ENCODE data around the gene TARBP1. TPM values are rescaled to one million over a fixed set of nuclear protein-coding genes. Genes with fewer than 3 reads are reported as not detected.
"Not testable (repeated sequence)": the region's sequence is repeated elsewhere in the genome, so short reads cannot be mapped to it uniquely, and the experiment has no call there.

TARBP1 gene
- total RNA-seq, 1 experiment from 2014 or later = 28.7 TPM

DNA sequence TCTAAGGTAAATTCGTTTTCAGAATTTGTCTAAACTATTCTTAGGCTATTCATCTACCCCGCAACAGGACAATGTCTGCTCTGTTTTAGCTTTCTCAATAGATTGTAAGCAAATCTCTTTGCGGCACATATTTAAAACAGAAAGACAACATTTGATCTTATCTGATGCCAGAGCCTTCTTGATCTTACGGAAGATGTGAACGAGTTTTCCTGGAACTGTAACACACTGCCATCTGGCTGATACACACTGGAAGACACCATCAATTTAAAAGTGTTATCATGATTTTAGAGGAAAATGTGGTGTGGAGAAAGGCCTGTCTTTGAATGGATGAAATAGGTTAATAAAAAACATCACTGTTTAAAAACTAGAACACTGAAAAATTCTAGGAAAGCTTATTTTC, 69.7 kb downstream of the TARBP1 start:
- no peaks in the 10 kb centered on the region; the same call in 1 of the 2 replicates for H3K36me3 ChIP-seq (replicated peaks; ENCODE audit: control insufficient read depth, insufficient read depth, low read length)
- no peak for DNase-seq
- no peak overlapping the region for H3K4me3 ChIP-seq (ENCODE audit: insufficient read depth, low read depth, low read length)
- H3K27me3 ChIP-seq (ENCODE audit: control insufficient read depth, insufficient read depth, low read length) = no peaks in the 10 kb centered on the region

DNA sequence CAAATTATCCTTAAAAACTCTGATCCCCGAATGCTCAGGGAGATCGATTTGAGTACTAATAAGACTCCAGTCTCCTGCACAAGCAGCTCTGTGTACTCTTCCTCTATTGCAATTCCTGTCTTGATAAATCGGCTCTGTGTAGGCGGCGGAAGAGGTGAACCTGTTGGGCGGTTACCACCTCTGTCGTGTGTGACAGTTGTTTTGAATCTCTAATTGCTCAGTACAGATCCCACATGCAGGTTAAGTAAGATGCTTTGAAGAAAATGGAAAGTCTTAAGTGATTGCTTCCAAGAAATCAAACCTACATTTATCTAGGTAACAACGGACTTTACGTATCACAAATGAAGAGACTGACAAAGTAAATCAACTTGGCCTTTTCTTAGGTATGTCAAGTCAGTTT, 70.2 kb downstream of the TARBP1 start:
- H3K36me3 ChIP-seq (replicated peaks; ENCODE audit: control insufficient read depth, insufficient read depth, low read length) = no peaks in the 10 kb centered on the region; the same call in 1 of the 2 replicates
- no peak overlapping the region for H3K4me3 ChIP-seq (ENCODE audit: insufficient read depth, low read depth, low read length)
- DNase-seq = no peak
- H3K27me3 ChIP-seq (ENCODE audit: control insufficient read depth, insufficient read depth, low read length) = no peaks in the 10 kb centered on the region

DNA sequence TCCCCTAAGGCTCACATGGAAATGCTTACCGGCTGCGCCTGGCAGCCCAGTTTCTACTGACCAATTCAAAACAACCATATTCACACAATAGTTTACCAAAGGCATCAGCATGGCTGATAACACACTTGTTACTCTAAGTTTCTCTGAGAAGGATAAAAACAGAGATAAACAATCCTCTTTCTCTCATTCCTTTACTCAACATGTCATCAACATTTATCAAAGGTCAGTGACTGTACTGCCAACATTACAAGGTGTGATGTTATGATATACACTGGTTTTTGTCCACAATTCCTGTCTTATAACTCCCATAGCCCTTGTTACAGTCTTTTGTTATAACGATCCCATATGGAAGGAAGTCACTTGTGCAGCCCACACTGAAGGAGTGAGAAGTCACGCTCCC, 72.1 kb downstream of the TARBP1 start:
- DNase-seq = no peak
- Histone ChIP-seq H3K4me3 (ENCODE audit: insufficient read depth, low read depth, low read length) (no peak overlapping the region), H3K27me3 (ENCODE audit: control insufficient read depth, insufficient read depth, low read length) (no peaks in the 10 kb centered on the region), H3K36me3 (replicated peaks; ENCODE audit: control insufficient read depth, insufficient read depth, low read length) (no peaks in the 10 kb centered on the region; the same call in 1 of the 2 replicates)

DNA sequence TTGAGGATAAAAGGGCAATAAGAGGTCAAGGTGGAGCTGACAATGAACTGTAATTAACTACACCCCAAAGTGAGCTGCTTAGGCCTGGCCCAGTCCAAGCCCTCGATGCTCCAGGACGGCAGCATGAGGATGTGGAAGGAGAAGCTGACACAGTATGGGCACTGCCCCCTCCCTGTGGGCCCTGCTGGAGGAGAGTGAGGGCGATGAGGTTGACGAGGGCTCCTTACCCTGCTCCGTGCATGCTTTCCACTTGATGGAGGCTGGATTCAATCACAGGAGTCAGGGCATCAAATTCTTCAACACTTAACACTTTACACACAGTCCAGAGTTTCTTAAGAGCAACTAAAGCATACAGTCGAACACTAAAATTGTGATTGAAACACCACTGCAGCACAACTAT, 73.3 kb downstream of the TARBP1 start:
- Histone ChIP-seq H3K36me3 (replicated peaks; ENCODE audit: control insufficient read depth, insufficient read depth, low read length) (no peaks in the 10 kb centered on the region; the same call in 1 of the 2 replicates), H3K4me3 (ENCODE audit: insufficient read depth, low read depth, low read length) (no peak overlapping the region), H3K27me3 (ENCODE audit: control insufficient read depth, insufficient read depth, low read length) (no peaks in the 10 kb centered on the region)
- no peak for DNase-seq

DNA sequence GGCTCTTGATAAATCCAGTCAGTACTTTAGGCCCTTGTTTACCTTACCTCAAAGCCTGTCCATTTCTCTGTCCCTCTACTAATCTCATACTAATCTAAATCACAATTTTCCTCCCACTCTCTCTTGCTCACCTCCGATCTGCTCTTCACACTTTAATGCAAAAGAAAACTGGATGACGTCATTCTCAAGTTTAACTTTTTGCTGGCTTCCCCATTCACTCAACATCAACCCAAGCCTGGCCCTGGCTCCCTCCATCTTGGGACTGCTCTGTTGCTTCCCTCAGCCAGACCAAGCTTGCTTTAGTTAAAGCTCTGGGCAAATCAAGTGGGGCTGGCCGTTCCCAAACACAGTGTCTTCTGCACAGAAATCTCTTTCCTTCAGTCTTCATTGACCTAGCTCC, 76.0 kb downstream of the TARBP1 start:
- H3K27me3 ChIP-seq (ENCODE audit: control insufficient read depth, insufficient read depth, low read length) = no peaks in the 10 kb centered on the region
- no peaks in the 10 kb centered on the region; the same call in 1 of the 2 replicates for H3K36me3 ChIP-seq (replicated peaks; ENCODE audit: control insufficient read depth, insufficient read depth, low read length)
- no peak overlapping the region for H3K4me3 ChIP-seq (ENCODE audit: insufficient read depth, low read depth, low read length)
- no peak for DNase-seq

DNA sequence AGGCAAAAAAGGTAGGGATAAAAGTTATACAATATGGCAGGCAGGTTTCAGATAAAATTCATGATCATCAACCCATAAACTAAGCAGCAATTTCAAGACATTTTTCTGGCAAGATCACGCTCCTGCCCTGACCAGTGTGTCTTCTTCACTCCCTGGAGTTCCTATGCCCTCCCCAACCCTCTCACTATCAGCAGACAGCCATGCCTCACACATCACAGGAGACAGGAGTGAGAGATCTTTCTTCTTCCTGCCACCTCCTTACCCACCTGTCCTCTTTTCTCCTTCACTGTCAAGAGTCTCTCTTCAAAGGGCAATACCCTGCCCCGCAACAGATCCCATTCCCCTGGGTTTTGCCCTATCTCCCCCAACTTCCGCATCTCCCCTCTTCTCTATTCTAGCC, 77.3 kb downstream of the TARBP1 start:
- H3K36me3 ChIP-seq (replicated peaks; ENCODE audit: control insufficient read depth, insufficient read depth, low read length) = no peaks in the 10 kb centered on the region; the same call in 1 of the 2 replicates
- H3K27me3 ChIP-seq (ENCODE audit: control insufficient read depth, insufficient read depth, low read length) = no peaks in the 10 kb centered on the region
- H3K4me3 ChIP-seq (ENCODE audit: insufficient read depth, low read depth, low read length) = no peak overlapping the region
- DNase-seq = no peak

DNA sequence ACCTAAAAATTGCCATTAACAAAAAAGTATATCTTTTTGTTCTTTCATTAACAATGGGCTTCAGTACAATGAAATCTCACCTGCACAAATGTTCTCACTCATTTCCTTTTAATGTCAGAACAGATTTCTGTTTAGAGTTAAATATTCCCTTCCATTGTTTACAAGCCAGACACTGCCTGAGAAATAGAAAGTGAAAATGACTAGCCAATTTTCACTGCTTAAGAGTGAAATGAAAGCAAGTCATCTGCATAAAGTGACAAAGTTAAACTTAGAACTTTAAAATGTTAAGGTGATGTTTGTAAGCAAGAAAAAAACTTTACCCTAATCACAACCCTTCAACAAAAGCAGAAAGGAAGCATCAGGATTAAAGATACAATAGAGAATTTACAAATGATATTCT, 78.2 kb downstream of the TARBP1 start:
- no peaks in the 10 kb centered on the region; the same call in 1 of the 2 replicates for H3K36me3 ChIP-seq (replicated peaks; ENCODE audit: control insufficient read depth, insufficient read depth, low read length)
- no peak overlapping the region for H3K4me3 ChIP-seq (ENCODE audit: insufficient read depth, low read depth, low read length)
- no peak for DNase-seq
- H3K27me3 ChIP-seq (ENCODE audit: control insufficient read depth, insufficient read depth, low read length) = no peaks in the 10 kb centered on the region

DNA sequence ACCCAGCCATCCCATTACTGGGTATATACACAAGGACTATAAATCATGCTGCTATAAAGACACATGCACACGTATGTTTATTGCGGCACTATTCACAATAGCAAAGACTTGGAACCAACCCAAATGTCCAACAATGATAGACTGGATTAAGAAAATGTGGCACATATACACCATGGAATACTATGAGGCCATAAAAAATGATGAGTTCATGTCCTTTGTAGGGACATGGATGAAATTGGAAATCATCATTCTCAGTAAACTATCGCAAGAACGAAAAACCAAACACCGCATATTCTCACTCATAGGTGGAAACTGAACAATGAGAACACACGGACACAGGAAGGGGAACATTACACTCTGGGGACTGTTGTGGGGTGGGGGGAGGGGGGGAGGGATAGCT, 79.5 kb downstream of the TARBP1 start:
- not testable (repeated sequence) for H3K36me3 ChIP-seq (replicated peaks; ENCODE audit: control insufficient read depth, insufficient read depth, low read length); H3K4me3 ChIP-seq (ENCODE audit: insufficient read depth, low read depth, low read length); DNase-seq; H3K27me3 ChIP-seq (ENCODE audit: control insufficient read depth, insufficient read depth, low read length)

DNA sequence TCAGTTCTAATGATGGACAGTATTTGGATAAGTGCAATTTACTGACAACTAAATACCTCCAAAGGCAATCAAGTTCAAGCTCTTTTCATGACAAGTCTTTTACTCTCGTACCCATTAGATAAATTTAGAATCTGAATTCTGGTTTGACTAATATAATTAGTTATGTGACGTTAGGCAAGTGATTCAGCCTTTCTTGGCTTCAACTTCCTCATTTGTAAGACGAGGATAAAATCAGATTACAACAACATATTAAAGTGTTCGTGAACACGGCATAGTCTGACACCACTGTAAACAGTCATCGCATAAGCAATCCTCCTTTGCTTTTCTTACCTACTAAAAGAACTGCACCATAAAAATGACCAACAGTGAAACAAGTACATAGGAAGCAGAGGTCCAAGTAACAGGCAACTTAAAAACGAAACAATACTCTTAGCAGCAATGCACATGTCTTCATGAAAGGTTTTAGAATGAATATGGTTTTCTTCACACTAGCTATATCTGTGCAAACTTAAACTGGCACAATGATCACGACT, 80.1 kb downstream of the TARBP1 start:
- no peaks in the 10 kb centered on the region for H3K36me3 ChIP-seq (replicated peaks; ENCODE audit: control insufficient read depth, insufficient read depth, low read length)
- H3K4me3 ChIP-seq (ENCODE audit: insufficient read depth, low read depth, low read length) = no peak overlapping the region
- H3K27me3 ChIP-seq (ENCODE audit: control insufficient read depth, insufficient read depth, low read length) = no peaks in the 10 kb centered on the region
- DNase-seq = no peak

DNA sequence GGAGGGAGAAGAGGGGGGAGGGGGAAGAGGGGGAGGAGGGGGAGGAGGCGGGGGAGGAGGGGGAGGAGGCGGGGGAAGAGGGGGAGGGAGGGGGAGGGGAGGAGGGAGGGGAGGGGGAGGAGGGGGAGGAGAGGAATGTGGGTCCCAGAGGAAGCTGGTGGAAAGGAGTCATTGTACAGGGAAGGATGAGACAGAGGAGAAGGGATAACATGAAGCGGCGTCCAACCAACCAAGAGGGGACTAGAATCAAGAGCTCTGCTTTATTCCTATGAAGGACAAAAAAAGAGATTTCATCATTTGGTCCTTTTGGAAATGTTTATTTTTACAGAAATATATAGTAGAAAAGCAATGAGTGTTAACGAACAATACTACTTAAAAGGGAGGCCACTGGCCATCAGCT, 81.2 kb downstream of the TARBP1 start:
- Histone ChIP-seq H3K4me3 (ENCODE audit: insufficient read depth, low read depth, low read length) (no peak overlapping the region), H3K27me3 (ENCODE audit: control insufficient read depth, insufficient read depth, low read length) (no peaks in the 10 kb centered on the region), H3K36me3 (replicated peaks; ENCODE audit: control insufficient read depth, insufficient read depth, low read length) (peaks cover 4% of the 10 kb centered on the region)
- DNase-seq = no peak

DNA sequence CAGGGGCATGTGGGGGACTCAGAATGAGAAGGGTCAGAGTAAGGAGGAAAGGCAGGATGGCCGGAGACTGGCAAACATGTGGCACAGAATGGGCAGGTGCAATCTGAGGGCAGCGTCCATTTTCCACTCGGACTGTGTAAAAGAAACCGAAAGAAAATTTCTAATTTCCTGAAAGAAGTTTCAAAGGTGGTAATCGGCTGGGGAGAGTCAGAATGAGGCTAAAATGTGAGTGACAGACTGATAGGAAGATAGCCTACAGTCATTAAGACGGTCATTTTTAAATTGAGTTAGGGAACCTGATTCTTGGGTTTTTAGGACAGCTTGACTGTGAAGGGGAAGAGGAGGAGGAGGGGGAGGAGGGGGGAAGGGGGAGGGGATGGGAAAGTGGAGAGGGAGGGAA, 82.1 kb downstream of the TARBP1 start:
- peaks cover 4% of the 10 kb centered on the region for H3K36me3 ChIP-seq (replicated peaks; ENCODE audit: control insufficient read depth, insufficient read depth, low read length)
- DNase-seq = no peak

DNA sequence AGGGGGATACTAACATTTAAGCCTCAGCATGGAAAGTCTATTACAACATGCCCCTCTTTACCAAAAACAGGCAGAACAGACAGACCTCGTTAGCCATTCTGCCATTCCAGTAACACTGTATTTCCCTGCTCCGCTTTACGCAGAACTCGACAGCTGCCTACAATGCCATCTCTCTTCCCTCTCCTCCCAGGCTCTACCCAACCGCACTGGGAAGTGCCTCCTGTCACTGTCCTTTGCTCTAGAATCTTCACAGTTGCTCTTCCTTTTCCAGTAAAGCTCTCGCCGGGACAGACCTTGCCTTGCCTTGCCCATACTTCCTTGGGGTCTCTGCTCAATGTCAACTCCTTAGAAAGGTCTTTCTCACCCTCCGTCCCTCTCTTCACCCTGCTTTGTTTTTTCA, 82.9 kb downstream of the TARBP1 start:
- Histone ChIP-seq H3K27me3 (ENCODE audit: control insufficient read depth, insufficient read depth, low read length) (no peaks in the 10 kb centered on the region), H3K36me3 (replicated peaks; ENCODE audit: control insufficient read depth, insufficient read depth, low read length) (peaks cover 4% of the 10 kb centered on the region), H3K4me3 (ENCODE audit: insufficient read depth, low read depth, low read length) (no peak overlapping the region)
- no peak for DNase-seq

More for the DNA sequence above, 82.1 kb downstream of the TARBP1 start:
- Histone ChIP-seq H3K27me3 (ENCODE audit: control insufficient read depth, insufficient read depth, low read length) (no peaks in the 10 kb centered on the region), H3K4me3 (ENCODE audit: insufficient read depth, low read depth, low read length) (no peak overlapping the region)

DNA sequence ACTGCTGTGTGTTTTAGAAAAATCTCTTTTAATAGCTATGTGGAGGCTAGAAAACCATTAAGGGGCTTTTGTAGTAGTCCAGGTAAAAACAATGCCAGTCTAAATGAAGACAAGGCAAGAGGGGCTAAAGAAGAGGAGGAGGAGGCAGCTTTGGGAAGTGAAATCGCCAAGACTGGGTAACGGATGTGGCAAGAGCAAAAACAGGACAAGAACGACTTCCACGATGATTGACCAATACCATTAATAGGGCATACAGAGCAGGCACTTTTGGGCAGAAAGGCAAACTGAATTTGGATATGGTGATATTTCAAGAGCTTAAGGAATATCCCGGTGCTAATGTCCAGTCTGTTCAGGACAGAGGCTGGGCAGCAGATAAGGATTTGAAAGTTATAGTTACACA, 83.7 kb downstream of the TARBP1 start:
- DNase-seq = no peak
- no peak overlapping the region for H3K4me3 ChIP-seq (ENCODE audit: insufficient read depth, low read depth, low read length)
- no peaks in the 10 kb centered on the region for H3K27me3 ChIP-seq (ENCODE audit: control insufficient read depth, insufficient read depth, low read length)
- peaks cover 4% of the 10 kb centered on the region for H3K36me3 ChIP-seq (replicated peaks; ENCODE audit: control insufficient read depth, insufficient read depth, low read length)

DNA sequence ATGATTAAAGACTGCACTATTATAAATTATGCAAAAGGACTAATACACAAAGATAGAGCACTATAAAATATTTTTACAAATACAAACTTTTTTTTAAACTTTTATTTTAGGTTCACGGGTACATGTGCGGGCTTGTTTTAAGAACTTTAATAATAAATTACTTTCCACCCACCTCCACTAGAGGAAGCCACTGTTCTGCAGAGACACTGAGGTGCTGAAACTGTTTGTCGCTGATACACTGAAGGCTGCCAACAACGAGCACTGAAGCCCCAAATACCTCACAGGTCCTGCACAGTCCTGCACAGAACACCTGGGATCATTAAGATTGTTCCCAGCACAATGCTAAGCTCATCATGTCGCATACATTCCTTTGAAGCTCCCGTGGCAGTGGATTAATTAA, 85.8 kb downstream of the TARBP1 start:
- Histone ChIP-seq H3K36me3 (replicated peaks; ENCODE audit: control insufficient read depth, insufficient read depth, low read length) (peaks cover 4% of the 10 kb centered on the region), H3K4me3 (ENCODE audit: insufficient read depth, low read depth, low read length) (no peak overlapping the region), H3K27me3 (ENCODE audit: control insufficient read depth, insufficient read depth, low read length) (no peaks in the 10 kb centered on the region)
- no peak for DNase-seq

DNA sequence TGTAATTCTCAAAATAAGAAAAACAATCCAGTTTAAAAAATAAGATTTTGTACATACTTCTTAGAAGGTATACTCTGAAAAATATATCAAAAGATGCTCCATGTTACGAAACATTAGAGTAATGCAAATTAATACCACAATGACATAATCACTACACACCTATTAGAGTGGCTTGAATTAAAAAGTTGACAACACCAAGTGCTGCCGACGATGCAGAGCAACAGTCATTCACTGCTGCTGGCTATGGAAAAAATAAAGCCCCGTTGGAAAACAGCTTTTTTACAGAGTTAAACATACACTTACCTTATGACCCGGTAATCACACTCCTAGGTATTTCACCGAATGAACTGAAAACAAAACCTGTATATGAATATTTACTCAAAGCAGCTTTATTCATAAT, 90.9 kb downstream of the TARBP1 start:
- no peak for DNase-seq
- Histone ChIP-seq H3K4me3 (ENCODE audit: insufficient read depth, low read depth, low read length) (no peak overlapping the region), H3K27me3 (ENCODE audit: control insufficient read depth, insufficient read depth, low read length) (no peaks in the 10 kb centered on the region), H3K36me3 (replicated peaks; ENCODE audit: control insufficient read depth, insufficient read depth, low read length) (no peaks in the 10 kb centered on the region; the same call in 1 of the 2 replicates)

DNA sequence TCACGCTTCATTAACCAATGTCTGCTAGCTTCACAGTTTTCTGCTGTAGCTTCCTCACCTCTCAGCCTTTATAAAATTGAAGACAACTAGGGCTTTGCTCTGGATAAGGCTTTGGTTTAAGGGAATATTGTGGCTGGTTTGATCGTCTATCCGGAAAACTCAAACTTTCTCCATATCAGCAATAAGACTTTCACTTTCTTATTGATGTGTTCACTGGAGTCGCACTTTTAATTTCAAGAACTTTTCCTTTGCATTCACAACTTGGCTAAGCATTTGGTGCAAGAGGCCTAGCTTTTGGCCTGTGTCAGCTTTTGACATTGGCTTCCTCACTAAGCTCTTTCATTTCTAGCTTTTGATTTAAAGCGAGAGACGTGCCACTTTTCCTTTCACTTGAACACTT, 92.9 kb downstream of the TARBP1 start:
- H3K27me3 ChIP-seq (ENCODE audit: control insufficient read depth, insufficient read depth, low read length) = no peaks in the 10 kb centered on the region
- DNase-seq = no peak
- no peaks in the 10 kb centered on the region; the same call in 1 of the 2 replicates for H3K36me3 ChIP-seq (replicated peaks; ENCODE audit: control insufficient read depth, insufficient read depth, low read length)
- no peak overlapping the region for H3K4me3 ChIP-seq (ENCODE audit: insufficient read depth, low read depth, low read length)
